Smooth muscle cell (in vitro differentiated cells): ENCODE data around the gene IL20RA. TPM values are rescaled to one million over a fixed set of nuclear protein-coding genes. Genes with fewer than 3 reads are reported as not detected.
"Not testable (repeated sequence)": the region's sequence is repeated elsewhere in the genome, so short reads cannot be mapped to it uniquely, and the experiment has no call there.

Experiments
- DNase-seq: peaks from one replicate; lab custom pipeline; 2025; ENCODE audit not compliant: unreplicated experiment; lab: John Stamatoyannopoulos, UW
- H2AFZ ChIP-seq: fragments of 200-600 bp; sonication (generic); 2 replicates; pipeline ENCODE4 v1.6.0; 2016; ENCODE audit warnings: antibody characterized with exemption, low read depth, mild to moderate bottlenecking
- H3F3A ChIP-seq: fragments of 200-600 bp; sonication (generic); 2 replicates; pipeline ENCODE4 v1.6.0; 2017; ENCODE audit warnings: antibody characterized with exemption, low read depth
- H3K27ac ChIP-seq: fragments of 200-600 bp; sonication (generic); 2 replicates; pipeline ENCODE4 v1.5.1; 2016; ENCODE audit warnings: low read depth, mild to moderate bottlenecking
- H3K27me3 ChIP-seq: fragments of 200-600 bp; sonication (generic); 2 replicates; pipeline ENCODE4 v1.6.1; 2016; ENCODE audit warnings: low read depth, mild to moderate bottlenecking
- H3K36me3 ChIP-seq: fragments of 200-600 bp; sonication (generic); 2 replicates; pipeline ENCODE4 v1.5.1; 2016; ENCODE audit warnings: low read depth
- H3K4me1 ChIP-seq: fragments of 200-600 bp; sonication (generic); 2 replicates; pipeline ENCODE4 v1.5.1; 2016; ENCODE audit warnings: low read depth
- H3K4me2 ChIP-seq: fragments of 200-600 bp; sonication (generic); 2 replicates; pipeline ENCODE4 v1.6.0; 2016; ENCODE audit warnings: mild to moderate bottlenecking
- H3K4me3 ChIP-seq: fragments of 200-600 bp; sonication (generic); 2 replicates; pipeline ENCODE4 v1.5.1; 2016; ENCODE audit warnings: mild to moderate bottlenecking
- H3K79me2 ChIP-seq: fragments of 200-600 bp; sonication (generic); 2 replicates; pipeline ENCODE4 v1.6.0; 2016; ENCODE audit warnings: low read depth, mild to moderate bottlenecking
- H3K9ac ChIP-seq: fragments of 200-600 bp; sonication (generic); 2 replicates; pipeline ENCODE4 v1.6.0; 2016; ENCODE audit warnings: low read depth
- H3K9me3 ChIP-seq: fragments of 200-600 bp; sonication (generic); replicated peaks from 2 replicates; pipeline ENCODE4 v1.5.1; 2016; ENCODE audit warnings: low read depth
- H4K20me1 ChIP-seq: fragments of 200-600 bp; sonication (generic); 2 replicates; pipeline ENCODE4 v1.6.0; 2016; ENCODE audit warnings: low read depth
- CTCF ChIP-seq: fragments of 200-600 bp; sonication (generic); IDR thresholded peaks from 2 replicates; pipeline ENCODE4 v1.5.1; 2017; ENCODE audit warnings: borderline replicate concordance, mild to moderate bottlenecking, antibody characterized with exemption; ENCODE audit not compliant: insufficient read depth, poor library complexity, severe bottlenecking
- WGBS: methylation state at CpG from one replicate; pipeline ENCODE4 v1.1.7; 2016; ENCODE audit warnings: low lambda C conversion rate; 5-methylcytosine and 5-hydroxymethylcytosine counted together
- polyA plus RNA-seq: library from polyadenylated mRNA; unstranded; fragments of >200 nt; fragmentation: Nextera tagmentation; extraction: Ambion mirVana; gene quantifications from 2 replicates; pipeline ENCODE4 v1.2.1, GENCODE V29; 2016
- total RNA-seq: library from RNA; depleted of rRNA; stranded (reverse); fragments of >200 nt; gene quantifications from 2 replicates; pipeline ENCODE4 v1.2.3, GENCODE V29; 2014

IL20RA gene
- total and polyA plus RNA-seq, 2 experiments from 2014 or later: 0.46 to 2.9 TPM

GRCh38 chr6:136962661-136963060 is 82.1 kb downstream of the IL20RA start:
- H3K9me3 ChIP-seq: no peaks in the 10 kb centered on the region
- H3K4me3 ChIP-seq: no peak overlapping the region
- H2AFZ ChIP-seq: peak overlapping the region; percentile 56
- DNase-seq: no peak
- H4K20me1 ChIP-seq: no peaks in the 10 kb centered on the region
- no peak overlapping the region for H3K27ac ChIP-seq
- no peaks in the 10 kb centered on the region for H3K79me2 ChIP-seq
- H3K27me3 ChIP-seq: peaks cover 53% of the 10 kb centered on the region
- H3K4me2 ChIP-seq: no peak overlapping the region
- peaks cover 7% of the 10 kb centered on the region for H3K4me1 ChIP-seq
- 16% methylated on average over 4 of the region's 4 CpGs for WGBS
- no peak for TF ChIP-seq CTCF
- H3K36me3 ChIP-seq: no peaks in the 10 kb centered on the region
- no peak overlapping the region for H3K9ac ChIP-seq
- no peaks in the 10 kb centered on the region for H3F3A ChIP-seq

GRCh38 chr6:136961848-136962247 is 82.9 kb downstream of the IL20RA start:
- Histone ChIP-seq H3K27ac (no peak overlapping the region), H3K36me3 (no peaks in the 10 kb centered on the region), H2AFZ (no peak overlapping the region), H3K79me2 (no peaks in the 10 kb centered on the region), H3K9me3 (no peaks in the 10 kb centered on the region), H3K27me3 (peaks cover 45% of the 10 kb centered on the region), H3F3A (no peaks in the 10 kb centered on the region), H3K4me1 (peaks cover 11% of the 10 kb centered on the region), H4K20me1 (no peaks in the 10 kb centered on the region), H3K4me3 (no peak overlapping the region), H3K9ac (no peak overlapping the region), H3K4me2 (no peak overlapping the region)
- no peak for DNase-seq
- TF ChIP-seq CTCF: no peak
- WGBS: 92% methylated on average over 5 of the region's 5 CpGs

- H3K79me2 ChIP-seq: no peaks in the 10 kb centered on the region
- peaks cover 36% of the 10 kb centered on the region for H3K27me3 ChIP-seq
- WGBS: 86% methylated on average over 3 of the region's 3 CpGs
- no peak overlapping the region for H3K4me2 ChIP-seq
- TF ChIP-seq CTCF: no peak
- H3F3A ChIP-seq: no peaks in the 10 kb centered on the region
- no peak overlapping the region for H2AFZ ChIP-seq
- no peaks in the 10 kb centered on the region for H4K20me1 ChIP-seq
- H3K4me3 ChIP-seq: no peak overlapping the region
- H3K4me1 ChIP-seq: peaks cover 15% of the 10 kb centered on the region
- DNase-seq: no peak
- no peak overlapping the region for H3K27ac ChIP-seq
- H3K9me3 ChIP-seq: no peaks in the 10 kb centered on the region
- H3K36me3 ChIP-seq: no peaks in the 10 kb centered on the region
- no peak overlapping the region for H3K9ac ChIP-seq
Observed at GRCh38 chr6:136960781-136961180, 84.0 kb downstream of the IL20RA start.

- WGBS: 46% methylated on average over 6 of the region's 6 CpGs
Observed at GRCh38 chr6:136959935-136960334, 84.8 kb downstream of the IL20RA start.

More at GRCh38 chr6:136959935-136960334, 84.8 kb downstream of the IL20RA start:
- H3K4me2 ChIP-seq, H3F3A ChIP-seq, H3K9me3 ChIP-seq, H3K27ac ChIP-seq, H3K79me2 ChIP-seq, H4K20me1 ChIP-seq, H2AFZ ChIP-seq, H3K9ac ChIP-seq, H3K4me3 ChIP-seq, DNase-seq, H3K36me3 ChIP-seq: not testable (repeated sequence)
- Histone ChIP-seq H3K4me1 (peaks cover 15% of the 10 kb centered on the region), H3K27me3 (peaks cover 34% of the 10 kb centered on the region)
